Gastroesophageal sphincter (tissue), 4 donors: Measurements from ENCODE around the gene OR4P4. TPM values are rescaled to one million over a fixed set of nuclear protein-coding genes. Genes with fewer than 3 reads are reported as not detected.

Experiments used
- ATAC-seq: fragments of 150-250 bp; one replicate; pipeline ENCODE4 v1.9.1; 2016; ENCODE audit warnings: mild to moderate bottlenecking, moderate library complexity
- H3K27ac ChIP-seq, 4 donors: fragments of 200-600 bp; sonication (generic) in 3 of 4; 1 replicate in 3 of 4; 2 replicates in 1 of 4; pipeline ENCODE4 v1.5.1; 2016 to 2019
- H3K27me3 ChIP-seq: fragments of 200-600 bp; sonication (generic); one replicate; pipeline ENCODE4 v1.5.1; 2019
- H3K36me3 ChIP-seq, 2 donors: fragments of 200-600 bp; sonication (generic); one replicate each; pipeline ENCODE4 v1.5.1; 2019; ENCODE audit warnings: control low read depth in 1 of 2
- H3K4me1 ChIP-seq, 3 donors: fragments of 200-600 bp; sonication (generic); 1 replicate in 2 of 3; 2 replicates in 1 of 3; pipeline ENCODE4 v1.5.1; 2016 to 2019; ENCODE audit warnings: control low read depth in 2 of 3
- H3K4me3 ChIP-seq, 2 donors: fragments of 200-600 bp; sonication (generic); one replicate each; pipeline ENCODE4 v1.5.1; 2019; ENCODE audit warnings: mild to moderate bottlenecking in 1 of 2, moderate library complexity in 1 of 2
- H3K9me3 ChIP-seq, 3 donors: fragments of 200-600 bp; sonication (generic); one replicate each; pipeline ENCODE4 v1.5.1; 2017 to 2019; ENCODE audit warnings: control low read depth in 2 of 3
- EP300 ChIP-seq: sonication (generic); formaldehyde crosslinking; IDR thresholded peaks from one replicate; pipeline ENCODE4 v1.6.1; 2017; ENCODE audit warnings: antibody characterized with exemption, mild to moderate bottlenecking
- WGBS, 2 donors: methylation state at CpG; one replicate each; pipeline ENCODE4 v1.1.5; 2018; ENCODE audit warnings: low coverage in 1 of 2; 5-methylcytosine and 5-hydroxymethylcytosine counted together
- total RNA-seq, 4 donors: library from RNA; depleted of rRNA; stranded (reverse); fragments of >200 nt; gene quantifications; one replicate each; pipeline ENCODE4 v1.1.0, GENCODE V29; 2016
- TF ChIP-seq, protein P1 (sequence below), 4 experiments: fragments of 200-600 bp in 2 of 4; fragments of 450-650 bp in 2 of 4; sonication (generic) in 1 of 4; IDR thresholded peaks; one replicate each; pipeline ENCODE4 v1.5.1; 2017 to 2019; ENCODE audit warnings: antibody characterized with exemption in 4 of 4, mild to moderate bottlenecking in 2 of 4, moderate library complexity in 2 of 4

OR4P4 gene
- total RNA-seq, 4 donors from 2014 or later: not detected

DNA sequence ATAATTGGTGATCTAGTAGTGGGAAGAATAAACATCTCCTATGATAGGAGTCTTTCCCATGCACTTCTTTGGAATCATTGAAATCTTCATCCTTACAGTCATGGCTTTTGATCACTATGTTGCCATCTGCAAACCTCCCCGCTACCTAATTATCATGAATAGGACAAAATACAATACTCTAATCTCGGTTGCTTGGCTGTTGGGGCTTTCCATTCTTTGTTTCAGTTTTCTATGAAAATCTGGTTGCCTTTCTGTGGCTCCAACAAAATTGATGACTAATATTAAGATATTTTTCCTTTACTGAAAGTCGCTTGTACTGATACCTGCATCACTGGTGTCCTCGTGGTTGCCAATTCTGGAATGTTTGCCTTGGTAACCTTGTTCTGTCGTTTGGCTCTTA lies 38.9 kb downstream of the OR4P4 start:
- ATAC-seq: no peak
- 49 to 71% methylated on average over 5 of the region's 5 CpGs for whole genome bisulfite sequencing, 2 donors

More for the DNA sequence above, 38.9 kb downstream of the OR4P4 start:
- Histone ChIP-seq H3K4me3 (no peak overlapping the region), H3K27me3 (no peaks in the 10 kb centered on the region), H3K9me3 (no peaks in the 10 kb centered on the region), H3K4me1 (no peaks in the 10 kb centered on the region), H3K27ac (no peak overlapping the region), H3K36me3 (no peaks in the 10 kb centered on the region)
- TF ChIP-seq EP300: no peak
- TF ChIP-seq, protein P1, sequence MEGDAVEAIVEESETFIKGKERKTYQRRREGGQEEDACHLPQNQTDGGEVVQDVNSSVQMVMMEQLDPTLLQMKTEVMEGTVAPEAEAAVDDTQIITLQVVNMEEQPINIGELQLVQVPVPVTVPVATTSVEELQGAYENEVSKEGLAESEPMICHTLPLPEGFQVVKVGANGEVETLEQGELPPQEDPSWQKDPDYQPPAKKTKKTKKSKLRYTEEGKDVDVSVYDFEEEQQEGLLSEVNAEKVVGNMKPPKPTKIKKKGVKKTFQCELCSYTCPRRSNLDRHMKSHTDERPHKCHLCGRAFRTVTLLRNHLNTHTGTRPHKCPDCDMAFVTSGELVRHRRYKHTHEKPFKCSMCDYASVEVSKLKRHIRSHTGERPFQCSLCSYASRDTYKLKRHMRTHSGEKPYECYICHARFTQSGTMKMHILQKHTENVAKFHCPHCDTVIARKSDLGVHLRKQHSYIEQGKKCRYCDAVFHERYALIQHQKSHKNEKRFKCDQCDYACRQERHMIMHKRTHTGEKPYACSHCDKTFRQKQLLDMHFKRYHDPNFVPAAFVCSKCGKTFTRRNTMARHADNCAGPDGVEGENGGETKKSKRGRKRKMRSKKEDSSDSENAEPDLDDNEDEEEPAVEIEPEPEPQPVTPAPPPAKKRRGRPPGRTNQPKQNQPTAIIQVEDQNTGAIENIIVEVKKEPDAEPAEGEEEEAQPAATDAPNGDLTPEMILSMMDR (IDR thresholded peaks at IDR 0.05): no peak

Other genes starting within 250 kb of the OR4P4 start
- not detected for gene OR4C15, start 80.6 kb upstream of the OR4P4 start, total RNA-seq
- not detected for gene OR4C16, start 63.0 kb upstream of the OR4P4 start, total RNA-seq
- gene OR4C11, start 27.5 kb upstream of the OR4P4 start, total RNA-seq: not detected
- gene OR4S2, start 13.2 kb downstream of the OR4P4 start, total RNA-seq: not detected
- not detected for gene OR4C6, start 27.1 kb downstream of the OR4P4 start, total RNA-seq
- gene OR5D13, start 138.3 kb downstream of the OR4P4 start, total RNA-seq: not detected
- gene OR5D14, start 160.4 kb downstream of the OR4P4 start, total RNA-seq: under 1 TPM in 1 of 4 donors, not detected in 3; 0.89 TPM
- gene OR5L1, start 176.3 kb downstream of the OR4P4 start, total RNA-seq: not detected
- gene OR5D18, start 184.5 kb downstream of the OR4P4 start, total RNA-seq: not detected
- gene OR5L2, start 192.1 kb downstream of the OR4P4 start, total RNA-seq: not detected
- gene OR5D16, start 203.6 kb downstream of the OR4P4 start, total RNA-seq: not detected
- gene TRIM51, start 248.2 kb downstream of the OR4P4 start, total RNA-seq: not detected